HG03103 (cell line): ENCODE results near the gene RASL12.
A peak's percentile ranks its signal among the peaks of the same experiment; 100 is the strongest.
"Not testable (repeated sequence)": the region's sequence is repeated elsewhere in the genome, so short reads cannot be mapped to it uniquely, and the experiment has no call there.

Experiments
- ATAC-seq: cut with Tn5 transposase; IDR thresholded peaks from one replicate; pipeline ENCODE4 v1.9.1; 2021; ENCODE audit warnings: low read depth; ENCODE audit not compliant: unreplicated experiment

RASL12 gene

GRCh38 chr15:65032801-65033537, 34.8 kb downstream of the RASL12 start:
- no peak for ATAC-seq

GRCh38 chr15:65029736-65030208, 38.0 kb downstream of the RASL12 start:
- ATAC-seq = no peak

- peak; percentile 80 for ATAC-seq
Measured at GRCh38 chr15:65028921-65029735, 38.7 kb downstream of the RASL12 start, which contains the start of gene MTFMT. Gene MTFMT, minus strand, starts transcription at chr15:65029639. Its CDS starts 26 bp downstream, at chr15:65029613.

GRCh38 chr15:65028338-65028737, 39.5 kb downstream of the RASL12 start:
- no peak for ATAC-seq

- ATAC-seq = no peak
Measured at GRCh38 chr15:65027593-65027992, 40.2 kb downstream of the RASL12 start.

GRCh38 chr15:65026756-65027155, 41.0 kb downstream of the RASL12 start:
- no peak for ATAC-seq

- no peak for ATAC-seq
Measured at GRCh38 chr15:65021488-65021887, 46.3 kb downstream of the RASL12 start.

- ATAC-seq = no peak
Measured at GRCh38 chr15:65020419-65020818, 47.4 kb downstream of the RASL12 start.

- not testable (repeated sequence) for ATAC-seq
Measured at GRCh38 chr15:65011198-65011597, 56.6 kb downstream of the RASL12 start.

- ATAC-seq = no peak
Measured at GRCh38 chr15:65008983-65009382, 58.8 kb downstream of the RASL12 start.

- no peak for ATAC-seq
Measured at GRCh38 chr15:65006876-65007275, 60.9 kb downstream of the RASL12 start.

- no peak for ATAC-seq
Measured at GRCh38 chr15:65004993-65005392, 62.8 kb downstream of the RASL12 start.
